Glutamatergic neuron (in vitro differentiated cells): ENCODE data around the gene ZFPM1. TPM values are rescaled to one million over a fixed set of nuclear protein-coding genes. Genes with fewer than 3 reads are reported as not detected.

ENCODE experiments used
- DNase-seq: peaks from one replicate; pipeline ENCODE4 v3.0.0; 2022
- H3K27ac Mint-ChIP-seq: one replicate; pipeline ENCODE4 v1.8.0; 2020; ENCODE audit warnings: mild to moderate bottlenecking, mixed read lengths, inconsistent platforms; ENCODE audit not compliant: unreplicated experiment
- H3K27me3 Mint-ChIP-seq: one replicate; pipeline ENCODE4 v1.8.0; 2020; ENCODE audit warnings: mild to moderate bottlenecking, moderate library complexity, mixed read lengths, inconsistent platforms; ENCODE audit not compliant: unreplicated experiment
- H3K36me3 Mint-ChIP-seq: one replicate; pipeline ENCODE4 v1.8.0; 2020; ENCODE audit warnings: mild to moderate bottlenecking, mixed read lengths, inconsistent platforms; ENCODE audit not compliant: unreplicated experiment
- H3K4me1 Mint-ChIP-seq: one replicate; pipeline ENCODE4 v1.8.0; 2020; ENCODE audit warnings: mild to moderate bottlenecking, low read depth, mixed read lengths, inconsistent platforms; ENCODE audit not compliant: unreplicated experiment
- H3K4me3 Mint-ChIP-seq: one replicate; pipeline ENCODE4 v1.8.0; 2020; ENCODE audit warnings: mild to moderate bottlenecking, mixed read lengths, inconsistent platforms; ENCODE audit not compliant: unreplicated experiment
- H3K9me3 Mint-ChIP-seq: one replicate; pipeline ENCODE4 v1.8.0; 2020; ENCODE audit warnings: mild to moderate bottlenecking, moderate library complexity, mixed read lengths, inconsistent platforms; ENCODE audit not compliant: unreplicated experiment
- total RNA-seq: library from RNA; stranded (reverse); fragmentation: NEBNext Ultra II Directional; extraction: Animal tissue kit (Norgen Biotek cat#: 25700); gene quantifications from one replicate; pipeline ENCODE4 v1.2.1, GENCODE V29; 2021; ENCODE audit not compliant: unreplicated experiment
- TF ChIP-seq, protein P1 (sequence below): fragments of 200-600 bp; sonication (generic); IDR thresholded peaks from one replicate; pipeline ENCODE4 v1.5.0; 2021; ENCODE audit not compliant: partially characterized antibody, unreplicated experiment

ZFPM1 gene
- total RNA-seq, 1 donor from 2014 or later: 11.1 TPM

DNA sequence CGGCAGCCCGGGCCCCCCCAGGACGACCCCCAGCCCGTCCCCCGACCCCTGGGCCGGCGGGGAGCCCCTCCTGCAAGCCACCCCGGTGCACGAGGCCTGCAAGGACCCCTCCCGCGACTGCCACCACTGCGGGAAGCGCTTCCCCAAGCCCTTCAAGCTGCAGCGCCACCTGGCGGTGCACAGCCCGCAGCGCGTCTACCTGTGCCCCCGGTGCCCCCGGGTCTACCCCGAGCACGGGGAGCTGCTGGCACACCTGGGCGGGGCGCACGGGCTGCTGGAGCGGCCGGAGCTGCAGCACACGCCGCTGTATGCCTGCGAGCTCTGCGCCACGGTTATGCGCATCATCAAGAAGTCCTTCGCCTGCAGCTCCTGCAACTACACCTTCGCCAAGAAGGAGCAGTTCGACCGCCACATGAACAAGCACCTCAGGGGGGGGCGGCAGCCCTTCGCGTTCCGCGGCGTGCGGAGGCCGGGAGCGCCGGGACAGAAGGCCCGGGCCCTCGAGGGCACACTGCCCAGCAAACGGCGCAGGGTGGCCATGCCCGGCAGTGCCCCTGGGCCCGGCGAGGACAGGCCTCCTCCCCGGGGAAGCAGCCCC is 15.6 kb upstream of the ZFPM1 start:
- H3K36me3 Mint-ChIP-seq: no peaks in the 10 kb centered on the region
- no peaks in the 10 kb centered on the region for H3K4me1 Mint-ChIP-seq
- peaks cover 4% of the 10 kb centered on the region for H3K27me3 Mint-ChIP-seq
- TF ChIP-seq, protein P1, sequence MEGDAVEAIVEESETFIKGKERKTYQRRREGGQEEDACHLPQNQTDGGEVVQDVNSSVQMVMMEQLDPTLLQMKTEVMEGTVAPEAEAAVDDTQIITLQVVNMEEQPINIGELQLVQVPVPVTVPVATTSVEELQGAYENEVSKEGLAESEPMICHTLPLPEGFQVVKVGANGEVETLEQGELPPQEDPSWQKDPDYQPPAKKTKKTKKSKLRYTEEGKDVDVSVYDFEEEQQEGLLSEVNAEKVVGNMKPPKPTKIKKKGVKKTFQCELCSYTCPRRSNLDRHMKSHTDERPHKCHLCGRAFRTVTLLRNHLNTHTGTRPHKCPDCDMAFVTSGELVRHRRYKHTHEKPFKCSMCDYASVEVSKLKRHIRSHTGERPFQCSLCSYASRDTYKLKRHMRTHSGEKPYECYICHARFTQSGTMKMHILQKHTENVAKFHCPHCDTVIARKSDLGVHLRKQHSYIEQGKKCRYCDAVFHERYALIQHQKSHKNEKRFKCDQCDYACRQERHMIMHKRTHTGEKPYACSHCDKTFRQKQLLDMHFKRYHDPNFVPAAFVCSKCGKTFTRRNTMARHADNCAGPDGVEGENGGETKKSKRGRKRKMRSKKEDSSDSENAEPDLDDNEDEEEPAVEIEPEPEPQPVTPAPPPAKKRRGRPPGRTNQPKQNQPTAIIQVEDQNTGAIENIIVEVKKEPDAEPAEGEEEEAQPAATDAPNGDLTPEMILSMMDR: peak; percentile 99
- peak; percentile 84 for DNase-seq
- no peak overlapping the region for H3K4me3 Mint-ChIP-seq
- no peak overlapping the region for H3K27ac Mint-ChIP-seq
- H3K9me3 Mint-ChIP-seq: peaks cover 4% of the 10 kb centered on the region

DNA sequence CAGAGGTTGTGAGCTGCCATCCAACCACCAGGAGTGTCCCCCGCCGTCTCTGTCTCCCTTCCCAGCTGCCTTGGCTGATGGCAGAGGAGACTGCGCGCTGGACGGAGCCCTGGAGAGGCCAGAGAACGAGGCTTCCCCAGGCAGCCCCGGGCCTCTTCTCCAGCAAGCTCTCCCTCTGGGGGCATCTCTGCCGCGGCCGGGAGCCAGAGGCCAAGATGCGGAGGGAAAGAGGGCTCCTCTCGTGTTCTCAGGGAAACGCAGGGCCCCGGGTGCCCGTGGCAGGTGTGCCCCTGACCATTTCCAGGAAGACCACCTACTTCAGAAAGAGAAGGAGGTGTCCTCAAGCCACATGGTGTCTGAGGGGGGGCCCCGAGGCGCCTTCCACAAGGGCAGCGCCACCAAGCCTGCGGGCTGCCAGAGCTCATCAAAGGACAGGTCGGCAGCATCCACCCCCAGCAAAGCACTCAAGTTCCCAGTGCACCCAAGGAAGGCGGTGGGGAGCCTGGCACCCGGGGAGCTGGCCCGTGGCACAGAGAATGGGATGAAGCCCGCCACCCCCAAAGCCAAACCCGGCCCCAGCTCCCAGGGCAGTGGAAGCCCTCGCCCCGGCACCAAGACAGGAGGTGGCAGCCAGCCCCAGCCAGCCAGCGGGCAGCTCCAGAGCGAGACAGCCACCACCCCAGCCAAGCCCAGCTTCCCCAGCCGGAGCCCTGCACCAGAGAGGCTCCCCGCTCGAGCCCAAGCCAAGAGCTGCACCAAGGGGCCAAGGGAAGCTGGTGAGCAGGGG is 14.8 kb upstream of the ZFPM1 start:
- DNase-seq: no peak
- Mint-ChIP-seq H3K27ac (no peak overlapping the region), H3K9me3 (peaks cover 4% of the 10 kb centered on the region), H3K4me1 (no peaks in the 10 kb centered on the region), H3K36me3 (no peaks in the 10 kb centered on the region), H3K4me3 (no peak overlapping the region), H3K27me3 (peaks cover 4% of the 10 kb centered on the region)
- TF ChIP-seq, protein P1: no peak

DNA sequence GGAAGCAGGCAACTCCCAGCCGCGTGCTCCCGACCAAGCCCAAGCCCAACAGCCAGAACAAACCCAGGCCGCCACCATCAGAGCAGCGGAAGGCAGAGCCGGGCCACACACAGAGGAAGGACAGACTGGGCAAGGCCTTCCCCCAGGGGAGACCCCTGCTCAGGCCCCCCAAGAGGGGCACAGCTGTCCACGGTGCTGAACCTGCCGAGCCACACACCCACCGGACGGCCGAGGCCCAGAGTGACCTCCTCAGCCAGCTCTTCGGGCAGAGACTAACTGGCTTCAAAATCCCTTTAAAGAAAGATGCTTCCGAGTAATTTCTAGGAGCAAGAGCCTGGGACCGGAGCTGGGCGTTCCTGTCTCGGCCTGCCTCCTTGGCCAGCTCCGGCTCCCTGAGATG is 14.1 kb upstream of the ZFPM1 start:
- Mint-ChIP-seq H3K9me3 (peaks cover 4% of the 10 kb centered on the region), H3K36me3 (no peaks in the 10 kb centered on the region), H3K27me3 (peaks cover 4% of the 10 kb centered on the region), H3K4me3 (no peak overlapping the region), H3K4me1 (no peaks in the 10 kb centered on the region), H3K27ac (no peak overlapping the region)
- TF ChIP-seq, protein P1: no peak
- no peak for DNase-seq

DNA sequence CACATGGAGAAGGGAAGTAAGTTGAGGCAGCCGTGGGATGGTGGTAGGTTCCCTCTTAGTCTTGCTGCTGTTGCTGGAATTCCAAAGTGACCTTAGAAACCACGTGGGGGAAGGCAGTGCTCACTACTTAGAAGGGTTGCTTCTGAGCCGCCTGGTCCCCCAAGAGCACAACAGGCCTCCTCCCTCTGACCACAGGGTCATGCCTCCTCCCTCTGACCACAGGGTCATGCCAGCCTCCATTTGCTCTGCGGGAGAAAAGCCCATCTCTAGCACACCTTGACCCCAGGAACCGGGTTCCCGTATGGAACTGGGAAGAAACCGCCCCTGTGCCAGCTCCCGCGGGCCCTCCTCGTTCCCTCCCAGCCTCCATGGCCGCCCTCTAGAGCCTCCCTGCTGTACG is 13.4 kb upstream of the ZFPM1 start:
- no peak overlapping the region for H3K4me3 Mint-ChIP-seq
- TF ChIP-seq, protein P1: no peak

DNA sequence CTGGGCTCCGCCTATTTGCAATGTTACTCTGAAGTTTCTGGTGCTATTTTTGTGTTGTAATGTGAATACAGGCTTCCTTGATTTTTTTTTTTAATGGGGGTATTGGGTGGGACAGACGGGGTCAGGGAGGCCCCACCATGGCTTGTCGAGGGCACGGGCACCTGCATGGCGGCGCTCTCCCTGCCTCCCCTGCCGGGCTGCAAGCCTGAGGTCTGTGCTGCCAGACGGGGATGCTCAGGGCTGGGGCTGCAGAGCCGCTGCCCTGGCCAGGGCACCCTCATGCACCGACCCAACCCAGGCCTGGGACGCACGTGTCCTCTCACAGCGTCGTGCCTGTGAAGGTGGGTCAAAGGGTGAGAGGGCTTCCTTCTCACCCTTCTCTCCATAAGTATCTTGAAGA is 13.0 kb upstream of the ZFPM1 start:
- TF ChIP-seq, protein P1: no peak
- no peak overlapping the region for H3K4me3 Mint-ChIP-seq

More for the DNA sequence above, 13.4 kb upstream of the ZFPM1 start:
- Mint-ChIP-seq H3K4me1 (no peaks in the 10 kb centered on the region), H3K27ac (no peak overlapping the region), H3K9me3 (peaks cover 4% of the 10 kb centered on the region), H3K36me3 (no peaks in the 10 kb centered on the region), H3K27me3 (peaks cover 4% of the 10 kb centered on the region)
- DNase-seq: no peak

More for the DNA sequence above, 13.0 kb upstream of the ZFPM1 start:
- Mint-ChIP-seq H3K27me3 (peaks cover 4% of the 10 kb centered on the region), H3K27ac (no peak overlapping the region), H3K9me3 (peaks cover 4% of the 10 kb centered on the region), H3K36me3 (no peaks in the 10 kb centered on the region), H3K4me1 (no peaks in the 10 kb centered on the region)
- DNase-seq: no peak
